Brain microvascular endothelial cell (primary cell): ENCODE data around the gene PICALM.
A peak's percentile ranks its signal among the peaks of the same experiment; 100 is the strongest.
"Not testable (repeated sequence)": the region's sequence is repeated elsewhere in the genome, so short reads cannot be mapped to it uniquely, and the experiment has no call there.

ENCODE experiments used
- DNase-seq: peaks from one replicate; pipeline ENCODE4 v3.0.0-alpha.2; 2020
- H3K27ac ChIP-seq: fragments of 250-450 bp; sonication (Bioruptor Pico); 2 replicates; pipeline ENCODE4 v1.5.1; 2020; ENCODE audit warnings: mild to moderate bottlenecking, moderate library complexity
- H3K27me3 ChIP-seq: fragments of 250-450 bp; sonication (Bioruptor Pico); replicated peaks from 2 replicates; pipeline ENCODE4 v1.5.1; 2020; ENCODE audit warnings: mild to moderate bottlenecking
- H3K36me3 ChIP-seq: fragments of 250-450 bp; sonication (Bioruptor Pico); replicated peaks from 2 replicates; pipeline ENCODE4 v1.5.1; 2020; ENCODE audit warnings: mild to moderate bottlenecking
- H3K4me3 ChIP-seq: 2 replicates; pipeline ENCODE4 v1.5.1; 2011; ENCODE audit warnings: low read depth, mild to moderate bottlenecking, control low read depth, low read length, moderate library complexity
- in situ Hi-C: cut with HindIII; loops from 2 replicates; pipeline ENCODE4 v1.10.0; 2017; ENCODE audit warnings: low sequenced_read_pairs, low pct_ligation_motif_present
- TF ChIP-seq, protein P1 (sequence below): IDR thresholded peaks from 2 replicates; pipeline ENCODE4 v1.5.1; 2011; ENCODE audit warnings: low read depth, mild to moderate bottlenecking, moderate library complexity, low read length, control low read depth, inconsistent platforms; ENCODE audit errors: missing control alignments

The PICALM gene

DNA sequence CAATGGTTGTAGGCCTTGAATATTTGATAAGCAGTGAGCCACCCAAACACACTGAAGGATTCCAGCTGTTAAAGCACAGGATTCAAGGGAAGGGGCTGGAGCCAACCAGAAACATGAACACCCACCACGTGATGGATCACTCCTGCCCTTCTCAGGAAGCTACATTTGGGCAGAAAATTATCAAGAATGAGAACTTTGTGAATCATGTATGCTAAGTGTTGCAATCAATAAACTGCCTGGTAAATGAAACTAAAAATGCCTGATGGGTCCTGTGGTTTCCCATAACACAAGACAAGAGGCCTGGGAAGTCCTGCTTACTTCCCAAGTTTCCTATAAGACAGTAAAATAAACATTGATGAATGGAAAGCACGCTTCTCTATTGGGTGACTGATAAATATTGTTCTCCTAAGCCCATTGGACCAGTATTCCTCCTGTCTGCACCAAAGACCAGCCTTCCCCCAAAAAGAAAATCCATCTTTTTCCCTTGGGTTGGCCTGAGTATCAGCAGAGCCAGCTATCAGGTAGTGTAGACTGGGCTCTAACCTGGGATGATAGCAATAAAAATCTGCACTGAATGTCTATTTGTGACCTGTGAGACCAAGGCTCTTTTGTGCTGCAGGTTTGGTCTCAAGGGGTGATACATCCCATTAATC is 115.3 kb downstream of the PICALM start:
- in situ Hi-C loops = no loop called here
- DNase-seq = peak; percentile 22
- TF ChIP-seq, protein P1, sequence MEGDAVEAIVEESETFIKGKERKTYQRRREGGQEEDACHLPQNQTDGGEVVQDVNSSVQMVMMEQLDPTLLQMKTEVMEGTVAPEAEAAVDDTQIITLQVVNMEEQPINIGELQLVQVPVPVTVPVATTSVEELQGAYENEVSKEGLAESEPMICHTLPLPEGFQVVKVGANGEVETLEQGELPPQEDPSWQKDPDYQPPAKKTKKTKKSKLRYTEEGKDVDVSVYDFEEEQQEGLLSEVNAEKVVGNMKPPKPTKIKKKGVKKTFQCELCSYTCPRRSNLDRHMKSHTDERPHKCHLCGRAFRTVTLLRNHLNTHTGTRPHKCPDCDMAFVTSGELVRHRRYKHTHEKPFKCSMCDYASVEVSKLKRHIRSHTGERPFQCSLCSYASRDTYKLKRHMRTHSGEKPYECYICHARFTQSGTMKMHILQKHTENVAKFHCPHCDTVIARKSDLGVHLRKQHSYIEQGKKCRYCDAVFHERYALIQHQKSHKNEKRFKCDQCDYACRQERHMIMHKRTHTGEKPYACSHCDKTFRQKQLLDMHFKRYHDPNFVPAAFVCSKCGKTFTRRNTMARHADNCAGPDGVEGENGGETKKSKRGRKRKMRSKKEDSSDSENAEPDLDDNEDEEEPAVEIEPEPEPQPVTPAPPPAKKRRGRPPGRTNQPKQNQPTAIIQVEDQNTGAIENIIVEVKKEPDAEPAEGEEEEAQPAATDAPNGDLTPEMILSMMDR = no peak
- no peaks in the 10 kb centered on the region for H3K27me3 ChIP-seq
- H3K4me3 ChIP-seq = no peak overlapping the region
- H3K27ac ChIP-seq = no peak overlapping the region
- H3K36me3 ChIP-seq = peaks cover 24% of the 10 kb centered on the region

DNA sequence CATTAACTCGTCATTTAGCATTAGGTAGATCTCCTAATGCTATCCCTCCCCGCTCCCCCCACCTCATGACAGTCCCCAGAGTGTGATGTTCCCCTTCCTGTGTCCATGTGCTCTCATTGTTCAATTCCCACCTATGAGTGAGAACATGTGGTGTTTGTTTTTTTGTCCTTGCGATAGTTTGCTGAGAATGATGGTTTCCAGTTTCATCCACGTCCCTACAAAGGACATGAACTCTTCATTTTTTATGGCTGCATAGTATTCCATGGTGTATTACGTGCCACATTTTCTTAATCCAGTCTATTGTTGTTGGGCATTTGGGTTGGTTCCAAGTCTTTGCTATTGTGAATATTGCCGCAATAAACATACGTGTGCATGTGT is 116.8 kb downstream of the PICALM start:
- DNase-seq, H3K27me3 ChIP-seq, H3K4me3 ChIP-seq, in situ Hi-C loops, H3K27ac ChIP-seq: not testable (repeated sequence)
- peaks cover 16% of the 10 kb centered on the region for H3K36me3 ChIP-seq

- H3K27ac ChIP-seq = no peak overlapping the region
- no peak overlapping the region for H3K4me3 ChIP-seq
- DNase-seq = no peak
- peaks cover 14% of the 10 kb centered on the region for H3K36me3 ChIP-seq
- no peaks in the 10 kb centered on the region for H3K27me3 ChIP-seq
- in situ Hi-C loops = no loop called here
- TF ChIP-seq, protein P1 = no peak
These were observed 117.3 kb downstream of the PICALM start for GRCh38 chr11:85951428-85952107.

- in situ Hi-C loops = no loop called here
- no peak for DNase-seq
- Histone ChIP-seq H3K27ac (no peak overlapping the region), H3K4me3 (no peak overlapping the region), H3K36me3 (peaks cover 8% of the 10 kb centered on the region), H3K27me3 (no peaks in the 10 kb centered on the region)
- TF ChIP-seq, protein P1 = no peak
These were observed 117.9 kb downstream of the PICALM start for GRCh38 chr11:85951049-85951405.

DNA sequence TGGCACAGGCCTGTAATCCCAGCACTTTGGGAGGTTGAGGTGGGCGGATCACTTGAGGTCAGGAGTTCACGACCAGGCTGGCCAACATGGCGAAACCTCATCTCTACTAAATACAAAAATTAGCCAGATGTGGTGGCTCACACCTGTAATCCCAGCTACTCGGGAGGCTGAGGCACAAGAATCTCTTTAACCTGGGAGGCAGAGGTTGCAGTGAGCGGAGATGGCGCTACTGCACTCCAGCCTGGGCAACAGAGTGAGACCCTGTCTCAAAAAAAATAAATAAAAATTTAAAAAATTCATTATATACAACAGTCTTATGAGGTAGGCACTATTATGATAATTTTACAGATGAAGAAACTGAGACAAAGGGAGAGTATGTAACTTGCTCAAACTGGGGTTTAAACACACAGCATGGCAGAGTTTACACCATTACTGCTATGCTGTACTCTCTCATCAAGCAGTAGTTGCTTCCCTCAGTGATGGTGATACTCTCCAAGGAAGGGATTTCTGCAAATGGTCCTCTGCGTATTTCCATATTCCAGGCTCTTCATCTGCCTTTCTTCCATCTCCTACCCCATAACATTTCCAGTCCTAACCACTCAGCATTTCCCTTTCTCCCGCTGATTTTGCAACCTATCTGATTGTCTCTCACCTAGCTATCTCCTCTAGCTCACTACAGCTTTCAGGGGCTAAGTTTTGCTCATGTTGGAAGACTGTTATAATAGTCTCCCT is 118.4 kb downstream of the PICALM start:
- Histone ChIP-seq H3K36me3 (peaks cover 8% of the 10 kb centered on the region), H3K27ac (no peak overlapping the region), H3K4me3 (no peak overlapping the region), H3K27me3 (no peaks in the 10 kb centered on the region)
- no peak for DNase-seq
- in situ Hi-C loops = no loop called here
- TF ChIP-seq, protein P1 = no peak

DNA sequence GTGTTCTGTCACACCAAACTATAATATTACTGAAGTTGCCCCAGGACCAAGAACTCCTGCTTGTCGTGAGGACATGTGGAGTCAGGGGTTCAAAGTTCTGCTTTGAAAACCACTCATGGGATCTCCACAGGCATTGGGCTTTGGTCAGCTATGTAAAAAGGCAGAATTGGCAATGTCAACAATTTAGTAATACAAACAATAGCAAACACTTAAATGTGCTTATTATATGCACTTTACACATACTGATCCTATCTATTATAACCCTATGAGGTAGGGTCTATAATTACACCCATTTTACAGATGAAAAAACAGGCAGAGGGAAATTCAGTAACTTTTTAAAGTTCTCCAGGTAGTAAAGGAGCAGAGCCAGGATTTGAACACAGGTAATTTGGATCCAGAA is 119.1 kb downstream of the PICALM start:
- peaks cover 7% of the 10 kb centered on the region for H3K36me3 ChIP-seq
- TF ChIP-seq, protein P1 = no peak
- no peak for DNase-seq
- H3K27ac ChIP-seq = no peak overlapping the region
- in situ Hi-C loops = no loop called here
- H3K4me3 ChIP-seq = no peak overlapping the region
- no peaks in the 10 kb centered on the region for H3K27me3 ChIP-seq
